ENCODE data around the gene LATS2.

LATS2 gene

GRCh38 chr13:20990910-20991525 is 70.4 kb downstream of the LATS2 start:
- Histone ChIP-seq H3K36me3 (peaks cover 52% of the 10 kb centered on the region), H3K27ac (no peak overlapping the region), H3K4me3 (ENCODE audit: low read depth in 1 of 2, low read length in 1 of 2) (no peak overlapping the region), H3K4me1 (ENCODE audit: control insufficient read depth in 1 of 2, insufficient read depth in 1 of 2, low read depth in 1 of 2, low read length in 1 of 2) (peaks cover 19 to 20% of the 10 kb centered on the region in 2 experiments), H3K27me3 (no peaks in the 10 kb centered on the region), H3K9me3 (no peaks in the 10 kb centered on the region)
- no peak for TF ChIP-seq CTCF (IDR thresholded peaks at IDR 0.05)

GRCh38 chr13:20989656-20990321 is 71.6 kb downstream of the LATS2 start:
- TF ChIP-seq CTCF (IDR thresholded peaks at IDR 0.05), result no peak
- H3K4me1 ChIP-seq (ENCODE audit: control insufficient read depth in 1 of 2, insufficient read depth in 1 of 2, low read depth in 1 of 2, low read length in 1 of 2), result peaks cover 12 to 15% of the 10 kb centered on the region in 2 experiments
- H3K27ac ChIP-seq, result no peak overlapping the region
- H3K4me3 ChIP-seq (ENCODE audit: low read depth in 1 of 2, low read length in 1 of 2), result no peak overlapping the region
- no peaks in the 10 kb centered on the region for H3K27me3 ChIP-seq
- H3K36me3 ChIP-seq, result peaks cover 60% of the 10 kb centered on the region
- no peaks in the 10 kb centered on the region for H3K9me3 ChIP-seq

GRCh38 chr13:20988909-20989655 is 72.3 kb downstream of the LATS2 start:
- no peak for TF ChIP-seq CTCF (IDR thresholded peaks at IDR 0.05)
- no peak overlapping the region for H3K4me3 ChIP-seq (ENCODE audit: low read depth in 1 of 2, low read length in 1 of 2)
- H3K4me1 ChIP-seq (ENCODE audit: control insufficient read depth in 1 of 2, insufficient read depth in 1 of 2, low read depth in 1 of 2, low read length in 1 of 2), result peaks cover 7 to 10% of the 10 kb centered on the region in 2 experiments
- H3K27me3 ChIP-seq, result no peaks in the 10 kb centered on the region
- H3K36me3 ChIP-seq, result peaks cover 60% of the 10 kb centered on the region
- H3K9me3 ChIP-seq, result no peaks in the 10 kb centered on the region
- H3K27ac ChIP-seq, result no peak overlapping the region

- Histone ChIP-seq H3K36me3 (peaks cover 67% of the 10 kb centered on the region), H3K27me3 (no peaks in the 10 kb centered on the region), H3K27ac (no peak overlapping the region), H3K4me3 (ENCODE audit: low read depth in 1 of 2, low read length in 1 of 2) (no peak overlapping the region), H3K4me1 (ENCODE audit: control insufficient read depth in 1 of 2, insufficient read depth in 1 of 2, low read depth in 1 of 2, low read length in 1 of 2) (peaks cover 0 to 1% of the 10 kb centered on the region in 2 experiments), H3K9me3 (no peaks in the 10 kb centered on the region)
- no peak for TF ChIP-seq CTCF (IDR thresholded peaks at IDR 0.05)
Measured at GRCh38 chr13:20988033-20988908, 73.1 kb downstream of the LATS2 start.

- Histone ChIP-seq H3K27me3 (no peaks in the 10 kb centered on the region), H3K36me3 (peaks cover 73% of the 10 kb centered on the region), H3K9me3 (no peaks in the 10 kb centered on the region), H3K27ac (no peak overlapping the region), H3K4me1 (ENCODE audit: control insufficient read depth in 1 of 2, insufficient read depth in 1 of 2, low read depth in 1 of 2, low read length in 1 of 2) (no peaks in the 10 kb centered on the region), H3K4me3 (ENCODE audit: low read depth in 1 of 2, low read length in 1 of 2) (no peak overlapping the region)
- TF ChIP-seq CTCF (IDR thresholded peaks at IDR 0.05), result no peak
Measured at GRCh38 chr13:20987599-20987998, 73.8 kb downstream of the LATS2 start.

Data from neutrophil (primary cell).